GM23338 (cell line): ENCODE measurements around the gene SCFD2. TPM values are rescaled to one million over a fixed set of nuclear protein-coding genes. Genes with fewer than 3 reads are reported as not detected.

Experiments
- ATAC-seq: fragments of 200-7000 bp; cut with Tn5 transposase; 3 replicates; pipeline ENCODE4 v1.9.1; 2020
- DNase-seq: peaks from one replicate; pipeline ENCODE4 v3.0.0-alpha.2; 2015; ENCODE audit warnings: low spot score
- H2AFZ ChIP-seq: fragments of 200-600 bp; sonication (generic); 2 replicates; pipeline ENCODE4 v1.8.0; 2016; ENCODE audit warnings: antibody characterized with exemption, mild to moderate bottlenecking, moderate library complexity
- H3F3A ChIP-seq: fragments of 200-600 bp; sonication (generic); replicated peaks from 2 replicates; pipeline ENCODE4 v1.8.0; 2017; ENCODE audit warnings: antibody characterized with exemption, mixed run types, low read depth
- H3K27ac ChIP-seq: fragments of 200-600 bp; sonication (generic); 2 replicates; pipeline ENCODE4 v1.6.1; 2016; ENCODE audit warnings: low read depth
- H3K27me3 ChIP-seq: fragments of 200-600 bp; sonication (generic); 2 replicates; pipeline ENCODE4 v1.8.0; 2016; ENCODE audit warnings: mild to moderate bottlenecking, mixed run types, moderate library complexity; ENCODE audit not compliant: insufficient read depth
- H3K36me3 ChIP-seq: fragments of 200-600 bp; sonication (generic); 2 replicates; pipeline ENCODE4 v1.8.0; 2016; ENCODE audit warnings: mild to moderate bottlenecking; ENCODE audit not compliant: insufficient read depth
- H3K4me1 ChIP-seq: fragments of 200-600 bp; sonication (generic); 2 replicates; pipeline ENCODE4 v1.8.0; 2016; ENCODE audit warnings: mild to moderate bottlenecking, moderate library complexity; ENCODE audit not compliant: insufficient read depth
- H3K4me2 ChIP-seq: fragments of 200-600 bp; sonication (generic); 2 replicates; pipeline ENCODE4 v1.7.1; 2017; ENCODE audit warnings: mixed run types
- H3K4me3 ChIP-seq: fragments of 200-600 bp; sonication (generic); 2 replicates; pipeline ENCODE4 v1.6.1; 2016; ENCODE audit warnings: mixed run types
- H3K79me2 ChIP-seq: fragments of 200-600 bp; sonication (generic); replicated peaks from 2 replicates; pipeline ENCODE4 v1.8.0; 2017; ENCODE audit warnings: mild to moderate bottlenecking; ENCODE audit not compliant: insufficient read depth
- H3K9me2 ChIP-seq: fragments of 200-600 bp; sonication (generic); 2 replicates; pipeline ENCODE4 v1.8.0; 2017; ENCODE audit not compliant: insufficient read depth
- H4K20me1 ChIP-seq: fragments of 200-600 bp; sonication (generic); replicated peaks from 2 replicates; pipeline ENCODE4 v1.8.0; 2017; ENCODE audit warnings: mild to moderate bottlenecking; ENCODE audit not compliant: insufficient read depth
- H3K27ac Mint-ChIP-seq: 2 replicates; pipeline ENCODE4 v1.8.0; 2020; ENCODE audit warnings: inconsistent platforms, mild to moderate bottlenecking, moderate library complexity, mixed read lengths
- H3K27me3 Mint-ChIP-seq: 3 replicates; pipeline ENCODE4 v1.8.0; 2022; ENCODE audit warnings: low read depth, mild to moderate bottlenecking, moderate library complexity, mixed read lengths, inconsistent platforms; ENCODE audit not compliant: insufficient read depth, poor library complexity
- H3K36me3 Mint-ChIP-seq: 3 replicates; pipeline ENCODE4 v1.8.0; 2021; ENCODE audit warnings: low read depth, mild to moderate bottlenecking, inconsistent platforms, moderate library complexity, mixed read lengths
- H3K4me1 Mint-ChIP-seq: 3 replicates; pipeline ENCODE4 v1.8.0; 2020; ENCODE audit warnings: mild to moderate bottlenecking, inconsistent platforms, mixed read lengths
- H3K4me3 Mint-ChIP-seq: 3 replicates; pipeline ENCODE4 v1.8.0; 2021; ENCODE audit warnings: moderate library complexity, mild to moderate bottlenecking, inconsistent platforms, mixed read lengths
- H3K9me3 Mint-ChIP-seq: 3 replicates; pipeline ENCODE4 v1.8.0; 2020; ENCODE audit warnings: moderate library complexity, mild to moderate bottlenecking, inconsistent platforms, mixed read lengths
- CREB1 ChIP-seq: fragments of 250-450 bp; sonication (Bioruptor Pico); IDR thresholded peaks from 2 replicates; pipeline ENCODE4 v1.5.0; 2020; ENCODE audit warnings: low read depth, mild to moderate bottlenecking, moderate library complexity
- EZH2phosphoT487 ChIP-seq: fragments of 200-600 bp; sonication (generic); IDR thresholded peaks from one replicate; pipeline ENCODE4 v1.8.1; 2018; ENCODE audit warnings: antibody characterized with exemption; ENCODE audit not compliant: unreplicated experiment
- NANOG ChIP-seq: IDR thresholded peaks from 2 replicates; pipeline ENCODE4 v1.6.1; 2016; ENCODE audit warnings: antibody characterized with exemption, borderline replicate concordance
- POLR2AphosphoS5 ChIP-seq: IDR thresholded peaks from 2 replicates; pipeline ENCODE4 v1.6.1; 2016; ENCODE audit warnings: antibody characterized with exemption, low read depth
- ZNF114 ChIP-seq: fragments of 250-450 bp; sonication (Bioruptor Pico); IDR thresholded peaks from 2 replicates; pipeline ENCODE4 v1.5.0; 2020; ENCODE audit warnings: mild to moderate bottlenecking, moderate library complexity
- ZNF331 ChIP-seq: fragments of 250-450 bp; sonication (Bioruptor Pico); IDR thresholded peaks from 2 replicates; pipeline ENCODE4 v1.5.0; 2020; ENCODE audit warnings: low read depth, mild to moderate bottlenecking, moderate library complexity
- polyA plus RNA-seq: library from polyadenylated mRNA; unstranded; fragments of >200 nt; fragmentation: Nextera tagmentation; extraction: Ambion mirVana; gene quantifications from 2 replicates; pipeline ENCODE4 v1.2.1, GENCODE V29; 2016
- total RNA-seq: library from RNA; depleted of rRNA; stranded (reverse); fragments of >200 nt; shearing (Covaris generic); gene quantifications from 2 replicates; pipeline ENCODE4 v1.2.3, GENCODE V29; 2014
- TF ChIP-seq, protein P1 (sequence below), 2 experiments: fragments of 200-600 bp in 1 of 2; sonication (generic) in 1 of 2; conservative IDR thresholded peaks; 2 replicates each; pipeline versions ENCODE4 v1.5.1 to v1.6.1; 2016 to 2017; ENCODE audit warnings: antibody characterized with exemption in 2 of 2, low read depth in 2 of 2, mild to moderate bottlenecking in 2 of 2, moderate library complexity in 1 of 2
- TF ChIP-seq, protein P2 (sequence below): IDR thresholded peaks from 2 replicates; pipeline ENCODE4 v1.6.1; 2016; ENCODE audit warnings: antibody characterized with exemption

The SCFD2 gene
- total and polyA plus RNA-seq, 2 experiments from 2014 or later: 5.7 to 17.5 TPM

DNA sequence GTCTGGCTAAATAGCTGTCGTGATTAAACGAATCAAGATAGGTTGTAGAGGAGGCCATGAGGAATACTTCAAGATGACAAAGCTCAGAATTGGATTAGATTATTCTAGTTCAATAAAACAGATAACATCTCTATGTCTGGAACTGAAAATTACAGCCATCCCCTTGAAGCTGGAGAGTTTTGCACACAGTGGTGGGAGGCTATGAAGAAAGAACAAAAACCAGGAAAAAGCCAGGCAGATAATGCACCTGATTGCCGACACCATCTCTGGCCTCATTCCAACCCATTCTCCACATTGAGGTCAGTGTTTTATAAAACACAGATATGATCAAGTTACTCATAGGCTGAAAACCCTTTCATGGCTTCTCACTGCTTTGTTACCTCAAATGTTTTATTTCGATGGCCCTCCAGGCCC is 315.5 kb downstream of the SCFD2 start (continued):
- TF ChIP-seq, protein P1, sequence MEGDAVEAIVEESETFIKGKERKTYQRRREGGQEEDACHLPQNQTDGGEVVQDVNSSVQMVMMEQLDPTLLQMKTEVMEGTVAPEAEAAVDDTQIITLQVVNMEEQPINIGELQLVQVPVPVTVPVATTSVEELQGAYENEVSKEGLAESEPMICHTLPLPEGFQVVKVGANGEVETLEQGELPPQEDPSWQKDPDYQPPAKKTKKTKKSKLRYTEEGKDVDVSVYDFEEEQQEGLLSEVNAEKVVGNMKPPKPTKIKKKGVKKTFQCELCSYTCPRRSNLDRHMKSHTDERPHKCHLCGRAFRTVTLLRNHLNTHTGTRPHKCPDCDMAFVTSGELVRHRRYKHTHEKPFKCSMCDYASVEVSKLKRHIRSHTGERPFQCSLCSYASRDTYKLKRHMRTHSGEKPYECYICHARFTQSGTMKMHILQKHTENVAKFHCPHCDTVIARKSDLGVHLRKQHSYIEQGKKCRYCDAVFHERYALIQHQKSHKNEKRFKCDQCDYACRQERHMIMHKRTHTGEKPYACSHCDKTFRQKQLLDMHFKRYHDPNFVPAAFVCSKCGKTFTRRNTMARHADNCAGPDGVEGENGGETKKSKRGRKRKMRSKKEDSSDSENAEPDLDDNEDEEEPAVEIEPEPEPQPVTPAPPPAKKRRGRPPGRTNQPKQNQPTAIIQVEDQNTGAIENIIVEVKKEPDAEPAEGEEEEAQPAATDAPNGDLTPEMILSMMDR (conservative IDR thresholded peaks at IDR 0.05; ENCODE audit: low read depth in 2 of 2): no peak
- TF ChIP-seq ZNF114 (no peak), EZH2phosphoT487 (no peak)

DNA sequence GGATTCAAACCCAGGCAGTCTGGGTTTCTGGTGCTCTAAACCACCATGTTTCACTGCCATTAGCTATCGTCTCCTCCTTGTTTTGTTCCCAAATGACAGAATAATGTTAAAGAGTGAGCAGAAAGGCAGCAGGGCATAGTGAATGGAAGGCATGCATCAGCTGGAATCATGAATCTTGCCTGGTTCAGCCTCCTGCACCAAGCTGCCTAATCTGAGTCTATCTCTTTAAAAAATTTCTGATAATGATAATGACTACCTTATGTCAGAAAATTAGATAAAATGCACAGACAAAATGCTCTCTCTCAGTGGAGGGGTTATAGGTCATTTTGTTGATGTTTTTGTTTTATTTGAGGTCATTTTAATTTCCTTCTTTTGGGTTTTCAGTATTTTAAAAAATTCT is 316.3 kb downstream of the SCFD2 start:
- no peaks in the 10 kb centered on the region for H3K27me3 Mint-ChIP-seq

DNA sequence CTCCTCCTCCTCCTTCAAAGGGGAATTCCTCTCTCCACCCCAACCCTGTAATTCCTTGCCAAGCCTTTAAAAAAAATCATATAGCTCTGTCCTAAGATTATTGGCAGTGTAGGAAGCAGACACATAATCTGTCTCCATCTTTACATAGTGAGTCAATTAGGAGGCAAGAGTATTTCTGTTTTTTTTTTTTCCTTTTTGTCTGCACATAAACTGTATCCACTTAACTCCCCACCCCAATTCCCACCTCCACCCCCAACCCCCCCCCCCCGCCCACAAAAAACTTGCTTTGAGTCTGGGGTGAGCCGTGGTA is 321.3 kb downstream of the SCFD2 start:
- ATAC-seq: no peak
- Mint-ChIP-seq H3K4me3 (no peak overlapping the region), H3K9me3 (no peaks in the 10 kb centered on the region), H3K4me1 (peaks cover 4% of the 10 kb centered on the region; the same call in 2 of the 3 replicates), H3K27me3 (peaks cover 4% of the 10 kb centered on the region), H3K27ac (no peak overlapping the region), H3K36me3 (no peaks in the 10 kb centered on the region)
- Histone ChIP-seq H3K9me2 (peaks cover 2% of the 10 kb centered on the region; the same call in 1 of the 2 replicates), H3K27ac (no peak overlapping the region), H3K27me3 (no peaks in the 10 kb centered on the region), H4K20me1 (no peaks in the 10 kb centered on the region), H2AFZ (0 out of 2 replicates have a peak overlapping the region, but pooled peaks have one; percentile 49), H3K36me3 (no peaks in the 10 kb centered on the region), H3F3A (no peaks in the 10 kb centered on the region), H3K4me2 (no peak overlapping the region), H3K4me1 (0 out of 2 replicates have a peak, but pooled peaks cover 6% of the 10 kb centered on the region), H3K79me2 (no peaks in the 10 kb centered on the region), H3K4me3 (no peak overlapping the region)
- DNase-seq: no peak
- TF ChIP-seq CREB1 (CRISPR knock-in tag): no peak

More for the DNA sequence above, 316.3 kb downstream of the SCFD2 start:
- Mint-ChIP-seq H3K4me1 (no peaks in the 10 kb centered on the region; the same call in 2 of the 3 replicates), H3K9me3 (no peaks in the 10 kb centered on the region), H3K36me3 (no peaks in the 10 kb centered on the region), H3K27ac (no peak overlapping the region), H3K4me3 (no peak overlapping the region)
- H3K79me2 ChIP-seq: no peaks in the 10 kb centered on the region
- H3K4me3 ChIP-seq: no peak overlapping the region
- H4K20me1 ChIP-seq: no peaks in the 10 kb centered on the region
- no peak overlapping the region for H3K27ac ChIP-seq
- ATAC-seq: no peak
- no peaks in the 10 kb centered on the region for H3F3A ChIP-seq
- H3K4me1 ChIP-seq: 0 out of 2 replicates have a peak, but pooled peaks cover under 1% of the 10 kb centered on the region
- no peak for DNase-seq
- no peak overlapping the region for H2AFZ ChIP-seq
- TF ChIP-seq POLR2AphosphoS5 (no peak), CREB1 (CRISPR knock-in tag) (no peak), NANOG (no peak), ZNF331 (CRISPR knock-in tag) (no peak)
- TF ChIP-seq, protein P1 (conservative IDR thresholded peaks at IDR 0.05; ENCODE audit: low read depth in 2 of 2): no peak
- TF ChIP-seq, protein P2, sequence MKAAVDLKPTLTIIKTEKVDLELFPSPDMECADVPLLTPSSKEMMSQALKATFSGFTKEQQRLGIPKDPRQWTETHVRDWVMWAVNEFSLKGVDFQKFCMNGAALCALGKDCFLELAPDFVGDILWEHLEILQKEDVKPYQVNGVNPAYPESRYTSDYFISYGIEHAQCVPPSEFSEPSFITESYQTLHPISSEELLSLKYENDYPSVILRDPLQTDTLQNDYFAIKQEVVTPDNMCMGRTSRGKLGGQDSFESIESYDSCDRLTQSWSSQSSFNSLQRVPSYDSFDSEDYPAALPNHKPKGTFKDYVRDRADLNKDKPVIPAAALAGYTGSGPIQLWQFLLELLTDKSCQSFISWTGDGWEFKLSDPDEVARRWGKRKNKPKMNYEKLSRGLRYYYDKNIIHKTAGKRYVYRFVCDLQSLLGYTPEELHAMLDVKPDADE: no peak
- no peaks in the 10 kb centered on the region for H3K36me3 ChIP-seq
- H3K27me3 ChIP-seq: no peaks in the 10 kb centered on the region
- H3K9me2 ChIP-seq: peaks cover 2% of the 10 kb centered on the region; the same call in 1 of the 2 replicates
- H3K4me2 ChIP-seq: no peak overlapping the region
